GM19468 (cell line): ENCODE data around the gene TACC2.

Experiments used
- ATAC-seq: cut with Tn5 transposase; IDR thresholded peaks from one replicate; pipeline ENCODE4 v1.9.1; 2021; ENCODE audit warnings: mild to moderate bottlenecking, moderate library complexity, moderate number of reproducible peaks; ENCODE audit not compliant: unreplicated experiment; ENCODE audit errors: extremely low read depth

TACC2 gene

DNA sequence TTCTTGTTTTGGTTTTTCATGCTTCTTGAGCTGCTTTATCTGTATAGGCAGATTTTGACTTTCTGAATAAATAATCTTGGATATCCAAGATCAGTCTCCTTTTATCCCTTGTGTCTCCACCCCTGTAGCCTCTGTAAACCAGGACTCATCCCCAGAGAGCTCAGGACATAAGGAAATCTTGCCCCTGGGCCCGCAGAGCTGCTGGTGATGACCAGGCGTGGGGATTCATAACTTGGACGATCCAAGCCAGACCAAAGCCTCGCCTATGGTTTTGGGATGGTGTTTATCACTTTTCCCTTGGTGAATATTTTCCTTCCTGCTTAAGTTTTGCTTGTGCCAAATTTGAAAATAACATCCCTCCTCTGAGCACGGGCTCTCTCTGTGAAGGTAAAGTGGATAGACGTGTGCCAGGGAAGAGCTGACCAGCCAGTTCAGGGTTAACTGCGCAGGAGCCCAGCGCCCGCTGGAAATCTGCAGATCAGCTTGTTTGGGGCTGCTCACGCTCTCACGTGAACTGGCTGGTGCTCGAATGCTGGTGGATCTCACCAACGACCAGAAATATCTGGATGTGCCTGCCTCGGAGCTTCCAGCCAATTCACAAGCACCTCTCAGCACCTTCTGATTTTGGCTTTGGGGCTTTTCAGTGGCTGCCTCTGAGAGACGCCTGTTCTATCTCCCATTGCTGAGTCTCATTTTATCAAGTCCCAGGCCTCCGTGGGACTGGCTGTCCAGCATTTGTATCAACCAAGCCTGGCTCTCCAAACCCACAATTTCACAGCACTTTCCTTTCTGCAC lies 150.1 kb downstream of the TACC2 start:
- ATAC-seq: no peak

DNA sequence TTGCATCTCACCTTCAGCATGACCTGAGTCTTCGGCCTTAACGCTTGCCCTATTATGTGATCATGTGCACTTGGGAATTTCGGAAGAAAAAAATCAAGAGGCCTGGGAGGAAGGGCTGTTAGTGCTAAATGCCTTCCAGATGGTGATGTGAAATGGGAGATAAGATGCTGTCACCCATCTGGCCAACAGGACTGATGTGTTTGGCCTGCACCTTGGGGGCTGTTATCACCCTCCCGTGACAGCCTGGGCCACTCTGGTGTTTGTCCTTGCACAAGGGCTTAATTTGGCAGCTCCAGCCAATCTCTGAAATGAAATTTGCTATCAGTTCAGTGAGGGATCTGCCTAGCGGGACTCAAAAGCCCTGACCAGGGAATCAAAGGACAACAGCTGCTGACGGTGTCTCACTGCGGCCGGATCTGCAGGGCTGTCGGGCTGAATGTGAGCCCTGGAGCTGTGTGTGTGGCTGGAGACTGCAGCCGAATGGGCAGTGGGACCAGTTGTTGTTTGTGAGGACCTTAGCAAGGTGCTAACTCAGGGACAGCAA lies 150.7 kb downstream of the TACC2 start:
- no peak for ATAC-seq

DNA sequence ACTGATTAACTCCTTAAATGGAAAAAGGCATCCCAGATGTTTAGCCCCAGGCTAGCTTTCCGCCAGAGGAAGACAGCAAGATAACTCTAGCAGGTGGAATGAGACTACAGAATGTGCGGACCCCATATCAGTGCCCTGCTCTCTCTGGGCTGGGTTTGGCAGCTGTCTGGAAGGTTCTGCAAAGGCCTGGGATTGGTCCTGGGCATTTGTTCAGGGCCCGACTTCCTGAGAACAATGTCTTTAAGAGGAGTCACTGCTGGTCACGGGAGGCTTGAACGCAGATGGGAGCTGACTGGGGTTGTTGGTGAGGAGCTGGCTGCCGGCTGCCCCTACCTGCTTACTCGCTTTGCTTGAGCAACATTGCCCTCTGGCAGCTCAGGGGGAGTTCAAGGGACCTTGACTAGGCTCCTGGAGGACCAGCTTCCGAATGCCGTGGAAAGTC lies 151.5 kb downstream of the TACC2 start:
- ATAC-seq: no peak

DNA sequence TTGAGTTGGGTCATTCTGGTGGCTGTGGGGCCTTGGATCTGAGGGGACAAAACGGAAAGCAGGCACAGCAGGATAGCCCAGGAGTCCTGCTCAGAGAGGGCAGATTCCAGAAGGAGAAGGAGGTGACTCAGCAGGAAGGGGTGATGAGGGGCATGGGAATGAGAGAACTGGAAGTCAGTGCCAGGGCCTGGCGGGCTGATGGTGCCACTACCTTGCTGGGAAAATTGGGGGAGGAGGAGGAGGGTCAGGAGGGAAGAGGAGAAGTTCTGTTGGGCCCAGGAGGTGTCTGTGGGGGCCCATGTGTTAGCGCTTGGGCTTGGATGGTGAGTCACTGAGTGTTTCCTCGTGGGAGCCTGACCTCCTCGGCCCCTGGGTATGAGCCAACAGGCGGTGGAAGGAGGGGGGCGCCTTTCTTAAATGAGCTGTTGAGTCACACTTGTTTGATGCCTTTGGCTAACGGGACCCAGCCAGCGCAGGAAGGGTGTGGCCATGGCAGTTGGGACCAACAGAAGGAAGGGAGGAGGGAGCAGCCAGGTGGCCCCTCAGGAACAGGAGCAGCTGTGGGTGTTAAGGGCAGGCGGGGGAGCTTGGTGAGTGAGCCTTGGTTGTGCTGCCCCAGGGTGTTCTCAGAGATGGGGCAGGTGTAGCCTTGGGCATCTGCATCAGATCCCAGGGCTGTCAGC lies 152.1 kb downstream of the TACC2 start:
- no peak for ATAC-seq

DNA sequence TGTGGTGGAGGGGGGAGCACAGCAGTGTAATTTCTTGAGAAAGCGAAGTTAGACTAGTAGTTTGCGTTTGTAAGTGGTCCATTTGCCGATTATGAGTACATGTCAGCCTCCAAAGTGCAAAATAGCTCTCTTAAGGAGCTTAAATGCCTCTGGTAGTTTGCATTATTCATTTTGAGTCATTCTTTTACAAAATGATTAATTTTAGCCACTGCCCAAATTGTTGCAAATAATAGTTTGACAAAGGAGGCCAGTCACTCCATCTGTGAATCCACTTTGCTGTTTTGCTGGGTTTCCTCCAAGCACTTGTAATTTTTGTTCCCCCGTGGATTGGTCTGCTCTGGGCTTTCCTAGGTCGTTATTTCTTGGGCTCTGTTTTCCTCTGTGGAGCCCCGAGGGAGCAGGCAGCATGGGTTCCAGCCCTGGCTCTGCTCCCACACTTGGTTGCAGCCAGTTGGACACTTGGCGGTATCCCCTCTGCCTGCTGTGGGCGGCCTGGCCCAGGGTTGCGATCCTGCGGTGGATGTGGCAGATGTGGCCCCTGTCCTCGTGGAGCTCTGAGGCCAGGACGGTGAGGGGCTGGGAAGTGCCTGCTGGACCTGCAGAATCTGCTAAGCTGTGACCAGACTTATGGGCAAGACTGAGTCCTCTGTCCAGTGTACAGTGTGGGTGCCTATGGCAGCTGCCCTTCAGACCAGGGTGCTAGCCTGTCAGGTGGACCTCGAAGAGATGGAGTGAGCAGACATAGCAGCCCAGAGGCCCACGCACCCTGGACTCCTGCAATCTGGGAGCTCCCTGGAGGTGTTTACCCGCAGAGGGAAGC lies 153.1 kb downstream of the TACC2 start:
- no peak for ATAC-seq

DNA sequence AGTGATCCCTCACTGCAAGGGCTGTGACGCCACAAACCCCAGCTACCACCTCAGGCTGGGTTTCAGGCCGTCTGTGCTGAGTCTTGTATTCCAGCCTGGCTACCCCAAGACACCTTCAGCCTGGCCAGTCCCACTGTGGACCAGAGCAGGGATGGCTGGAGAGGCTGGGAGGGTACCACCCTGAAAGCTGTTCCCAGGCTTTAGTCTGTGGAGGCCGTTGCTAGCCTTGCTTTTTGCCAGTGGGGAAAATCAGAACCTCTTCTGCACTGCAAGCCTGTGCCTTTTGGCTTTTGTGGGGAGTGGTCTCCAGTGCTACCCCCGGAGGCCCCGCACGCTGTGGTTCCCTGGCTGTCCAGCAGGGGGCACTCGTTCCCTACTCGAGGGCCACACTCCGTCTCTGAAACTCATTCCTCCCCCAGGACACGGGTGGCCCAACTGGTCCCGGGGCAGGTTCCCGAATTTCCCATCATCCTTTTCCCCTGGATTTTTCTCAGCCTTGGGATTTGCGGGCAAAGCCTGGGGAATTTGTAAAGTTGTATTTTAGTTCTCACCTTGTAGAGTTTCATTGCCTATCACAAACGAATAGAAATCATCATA lies 153.8 kb downstream of the TACC2 start:
- ATAC-seq: no peak

DNA sequence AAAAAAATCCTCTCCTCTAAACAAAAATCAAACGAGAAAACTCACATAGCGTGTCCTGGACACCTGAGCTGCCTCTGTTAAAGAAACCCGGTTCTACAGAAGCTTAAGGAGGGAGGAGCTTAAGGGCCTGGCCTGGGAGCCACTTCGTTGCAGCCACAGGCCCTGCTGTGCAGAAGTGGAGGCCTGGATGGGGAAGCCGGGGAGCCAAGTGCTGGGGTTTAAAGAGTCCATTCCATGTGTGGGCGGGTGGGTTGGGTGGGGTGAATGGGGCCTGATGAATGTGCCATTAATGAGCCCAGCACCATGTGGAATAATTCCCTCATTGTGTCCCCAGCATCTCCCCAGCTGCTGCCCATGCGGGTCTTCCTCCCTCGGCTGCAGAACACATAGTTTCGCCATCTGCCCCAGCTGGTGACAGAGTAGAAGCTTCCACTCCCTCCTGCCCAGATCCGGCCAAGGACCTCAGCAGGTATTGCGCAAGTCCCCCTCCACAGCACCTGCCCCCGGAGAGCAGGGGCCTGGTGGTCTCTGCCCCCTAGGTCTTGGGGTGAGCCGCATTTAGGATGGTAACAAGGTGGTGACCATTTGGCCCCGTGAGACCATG lies 154.4 kb downstream of the TACC2 start:
- ATAC-seq: no peak

DNA sequence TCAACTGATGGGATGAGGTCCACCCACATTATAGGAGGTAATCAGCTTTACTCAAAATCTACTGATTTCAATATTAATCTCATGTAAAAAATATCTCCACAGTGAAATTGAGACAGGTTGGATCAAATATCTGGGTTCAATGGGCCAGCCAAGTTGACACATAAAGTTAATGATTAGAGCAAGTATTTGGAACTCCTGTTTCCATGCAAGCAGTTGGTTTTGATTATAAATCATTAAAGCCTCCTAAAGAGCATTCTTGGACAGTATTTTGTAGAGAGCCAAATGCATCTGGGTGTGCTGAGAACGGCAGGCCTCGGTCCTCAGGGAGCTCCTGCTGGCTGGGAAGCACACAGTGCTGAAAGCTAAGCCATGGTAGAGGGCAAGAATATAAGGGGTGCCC lies 155.2 kb downstream of the TACC2 start:
- ATAC-seq: no peak

DNA sequence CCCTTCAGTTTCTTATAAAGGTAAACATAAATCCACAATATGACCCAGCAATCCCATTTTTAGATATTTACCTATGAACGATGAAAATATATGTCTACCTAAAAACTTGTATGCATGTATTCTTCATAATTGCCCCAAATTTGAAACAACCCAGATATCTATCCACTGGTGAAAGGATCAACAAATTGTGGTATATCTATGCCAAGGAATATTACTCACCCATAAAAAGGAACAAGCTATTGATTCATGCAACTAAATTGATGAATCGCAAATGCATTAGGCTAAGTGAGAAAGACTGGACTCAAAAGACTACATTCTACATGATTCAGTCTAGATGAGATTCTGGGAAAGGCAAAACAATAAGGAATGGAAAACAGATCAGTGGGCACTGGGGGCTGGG lies 156.2 kb downstream of the TACC2 start:
- ATAC-seq: no peak

DNA sequence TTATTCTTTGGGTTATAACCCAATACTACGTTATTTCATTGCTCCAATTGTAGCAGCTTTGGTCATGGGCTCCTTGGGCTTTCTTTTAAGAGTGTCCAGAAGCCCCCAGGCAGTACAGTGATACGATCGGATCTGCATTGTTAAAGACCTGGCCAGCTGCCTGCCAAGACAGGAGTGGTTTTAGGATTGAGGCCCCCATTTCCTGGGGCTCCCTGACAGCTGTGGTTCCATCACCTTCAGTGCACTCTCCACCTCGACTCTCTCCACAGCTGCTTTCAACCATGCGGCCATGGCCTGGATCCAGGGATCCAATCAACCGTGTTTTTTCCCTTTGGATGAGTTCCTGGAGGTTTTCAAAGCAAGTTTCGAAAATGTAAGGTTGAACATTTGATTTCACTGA lies 158.7 kb downstream of the TACC2 start:
- ATAC-seq: no peak

DNA sequence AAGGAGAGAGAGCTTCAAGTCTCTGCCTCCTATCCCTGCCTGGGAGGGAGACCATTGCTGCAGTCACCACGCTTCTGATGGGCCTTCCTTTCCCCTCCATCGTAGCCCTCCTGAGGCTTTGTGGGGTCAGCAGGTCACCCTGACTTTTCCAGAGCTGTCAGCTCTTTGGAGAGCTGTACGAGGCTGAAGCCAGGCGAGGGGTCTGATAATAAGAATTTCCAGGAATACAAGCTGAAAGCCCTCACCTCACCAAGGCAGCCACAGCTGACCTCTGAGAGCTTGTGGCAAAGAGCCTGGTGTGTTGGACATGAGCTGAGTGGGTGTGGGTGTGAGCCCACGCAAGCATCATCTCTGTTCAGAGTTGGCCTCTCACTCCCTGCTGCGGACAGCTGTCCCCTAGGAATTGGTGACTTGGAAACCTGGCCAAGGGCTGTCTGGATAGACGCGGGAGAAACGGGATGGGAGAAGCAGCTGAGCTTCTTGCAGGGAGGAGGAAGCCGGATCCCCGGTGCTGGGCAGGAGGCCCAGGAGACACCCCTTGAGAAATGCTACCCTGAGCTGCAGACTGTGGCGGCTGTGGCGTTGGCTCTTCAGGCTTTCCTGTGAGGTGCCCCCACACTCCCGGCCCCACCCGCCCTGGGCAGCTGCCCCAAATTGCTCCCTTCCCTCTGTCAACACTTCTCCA lies 160.1 kb downstream of the TACC2 start:
- no peak for ATAC-seq

DNA sequence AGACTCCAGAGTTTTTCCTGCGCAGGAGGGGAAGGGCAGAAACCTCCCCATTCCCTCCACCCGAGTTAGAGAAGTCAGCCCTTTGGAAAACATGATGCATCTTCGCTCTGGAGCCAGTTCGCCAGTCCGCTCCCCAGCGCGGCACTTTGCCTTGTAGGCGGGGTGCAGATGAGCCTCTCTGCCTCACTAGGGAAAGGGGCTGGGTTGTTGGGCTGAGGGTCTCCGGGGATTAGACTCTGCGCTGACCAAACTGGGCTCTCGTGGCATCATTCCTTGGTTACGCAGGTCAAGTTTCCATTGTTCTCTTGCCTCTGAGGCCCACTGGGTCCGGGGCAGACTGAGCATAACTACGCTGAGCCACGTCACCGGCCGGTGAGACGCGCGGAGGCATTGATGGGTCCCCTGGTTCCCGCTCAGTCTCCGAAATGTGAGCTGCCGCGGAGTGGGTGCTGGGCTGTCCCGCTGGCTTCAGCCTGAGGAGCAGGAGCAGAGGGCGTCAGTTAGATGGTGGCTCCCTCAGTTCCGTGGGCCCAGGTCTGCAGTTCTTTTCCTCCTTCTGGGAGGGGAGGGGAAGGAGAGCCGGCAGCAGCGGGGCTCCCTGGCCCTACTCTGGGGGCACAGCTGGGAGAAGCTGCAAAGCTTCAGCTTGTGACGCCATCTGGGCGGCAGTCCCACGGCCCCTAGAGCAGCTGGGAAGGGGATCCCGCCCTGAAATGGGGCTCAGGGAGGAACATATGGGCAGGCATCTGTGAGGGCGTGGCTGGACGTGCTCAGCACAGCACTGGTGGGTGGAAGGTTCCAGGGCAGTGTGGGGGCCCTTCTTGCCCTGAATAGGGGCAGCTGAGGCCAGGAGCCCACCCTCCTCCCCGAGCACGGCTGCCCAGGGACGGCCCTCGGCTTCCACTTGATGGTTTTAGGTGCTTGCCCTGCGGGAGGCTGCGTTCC lies 160.9 kb downstream of the TACC2 start:
- no peak for ATAC-seq

DNA sequence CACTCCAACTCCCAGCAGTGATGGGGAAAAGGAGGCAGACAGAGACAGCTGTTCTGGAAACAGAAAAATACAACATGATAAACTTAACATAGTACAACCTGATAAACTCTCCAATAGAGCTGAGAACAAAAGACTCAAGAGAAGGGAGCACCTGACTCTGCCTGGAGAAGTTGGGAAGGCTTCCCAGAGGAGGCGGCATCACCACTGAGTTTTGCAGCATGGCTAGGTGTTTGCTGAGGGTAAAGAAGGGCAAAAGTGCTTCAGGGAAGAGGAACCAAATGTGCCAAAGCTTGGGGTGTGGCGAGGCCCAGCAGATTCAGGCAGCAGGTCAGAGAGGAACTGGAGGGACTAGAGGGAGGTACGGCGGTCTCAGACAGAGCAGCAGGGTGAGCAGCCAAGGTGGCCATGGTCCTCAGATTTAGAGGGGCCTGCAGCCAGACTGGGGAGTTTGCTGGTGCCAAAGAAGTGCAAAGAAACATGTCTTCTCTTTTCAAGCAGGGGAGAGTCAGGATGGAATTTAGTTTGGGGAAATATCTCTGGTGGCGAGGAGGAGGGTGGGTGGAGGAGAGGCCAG lies 162.2 kb downstream of the TACC2 start:
- ATAC-seq: no peak

DNA sequence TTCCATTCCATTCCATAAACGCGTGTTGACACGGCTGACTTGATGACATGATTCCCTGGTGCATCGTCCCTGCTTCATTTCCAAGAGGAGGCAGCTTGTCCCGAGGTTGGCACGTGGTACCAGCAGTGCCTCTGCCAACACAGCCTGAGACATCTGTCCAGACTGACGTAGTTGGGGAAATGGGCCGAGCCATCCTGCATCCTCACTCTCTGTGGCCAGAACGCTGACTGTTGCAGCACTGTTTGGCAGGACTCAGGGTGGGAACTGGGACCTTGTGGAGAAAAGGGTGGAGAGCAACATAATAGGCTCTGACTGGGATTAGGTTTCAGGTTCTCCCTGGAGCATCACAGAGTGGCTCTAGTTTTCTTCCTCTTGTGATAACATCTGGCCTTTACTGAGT lies 163.6 kb downstream of the TACC2 start:
- no peak for ATAC-seq

DNA sequence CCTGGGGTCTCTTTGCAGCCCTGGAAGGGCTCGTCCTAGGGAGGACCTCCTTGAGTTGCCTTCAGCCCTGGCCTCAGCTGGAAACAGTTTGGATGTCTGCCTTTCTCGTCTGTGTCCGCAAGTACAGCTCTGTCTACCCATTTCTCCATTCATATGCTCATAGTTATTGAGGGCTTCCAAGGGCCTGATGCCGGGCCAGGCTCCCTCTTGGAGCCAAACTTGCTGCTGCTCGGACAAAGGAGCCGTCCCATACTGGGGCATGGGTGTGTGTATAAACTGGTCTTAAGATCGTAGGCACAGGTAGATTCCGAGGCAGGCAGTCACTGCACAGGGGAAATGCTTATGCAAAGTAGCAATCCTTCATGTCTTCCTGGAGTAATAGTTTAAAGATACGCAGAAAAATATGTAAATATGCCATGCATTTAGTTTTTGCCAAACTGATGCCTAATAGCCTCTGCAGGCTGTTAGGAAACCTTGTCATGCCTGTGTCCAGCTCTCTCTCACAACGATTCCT lies 165.1 kb downstream of the TACC2 start:
- ATAC-seq: no peak

DNA sequence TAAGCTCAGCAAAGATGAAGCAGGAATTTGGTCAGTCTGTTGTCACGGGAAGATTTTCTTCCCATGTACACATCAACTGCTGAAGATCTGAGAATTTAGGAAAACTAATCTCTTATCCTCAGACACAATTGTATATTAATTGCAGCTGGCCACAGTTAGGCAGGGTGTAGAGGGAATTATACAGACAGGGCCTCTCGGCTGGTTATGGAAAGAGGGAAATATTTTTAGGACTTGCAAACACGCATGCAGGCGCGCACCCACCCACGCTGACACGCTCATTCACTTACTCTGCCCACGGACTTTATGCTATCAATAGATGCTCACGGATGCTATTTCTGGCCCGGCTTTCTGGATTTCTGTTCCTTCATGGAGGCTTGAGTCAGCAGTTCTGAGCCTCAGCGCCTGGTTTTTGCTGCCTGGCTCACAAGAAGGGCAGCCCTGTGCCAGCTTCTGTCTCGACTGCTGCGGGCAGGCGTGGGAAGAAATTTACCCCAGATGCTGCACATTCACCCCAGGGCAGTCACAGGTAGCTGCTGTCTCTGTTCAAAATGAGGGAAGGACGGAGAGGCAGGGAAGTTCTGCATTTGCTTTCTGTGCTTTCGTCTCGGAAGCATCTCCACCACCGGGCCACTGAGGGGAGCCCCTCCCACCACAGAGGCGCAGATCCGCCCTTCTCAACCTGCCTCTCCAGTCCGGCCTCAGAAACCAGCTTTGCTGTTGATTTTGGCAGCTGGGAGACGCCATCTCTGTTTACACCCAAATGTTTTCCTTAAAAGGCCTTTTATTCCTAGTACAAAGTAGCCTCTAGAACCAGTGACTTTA lies 165.8 kb downstream of the TACC2 start:
- ATAC-seq: no peak

DNA sequence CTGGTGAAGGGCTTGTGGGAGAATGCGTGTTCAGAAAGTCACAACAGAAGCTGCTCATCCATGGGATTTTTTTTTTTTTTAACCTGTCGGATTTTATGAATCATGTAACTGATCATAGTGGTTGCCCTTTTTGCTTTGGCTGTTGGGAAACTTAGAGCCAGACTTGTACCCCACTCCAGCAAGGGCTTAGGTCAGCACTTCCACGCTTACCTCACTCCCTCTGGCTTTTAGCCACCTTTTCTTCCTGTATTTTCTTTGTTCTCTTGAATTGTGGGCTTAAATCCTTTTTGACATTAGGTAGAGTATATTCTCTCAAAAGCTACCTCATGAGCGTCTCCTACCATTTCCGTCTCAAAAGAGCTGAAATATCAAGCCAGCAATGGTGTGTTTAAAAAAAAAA lies 168.5 kb downstream of the TACC2 start:
- ATAC-seq: no peak
